ENCODE data around the gene RRAGD.

DNA sequence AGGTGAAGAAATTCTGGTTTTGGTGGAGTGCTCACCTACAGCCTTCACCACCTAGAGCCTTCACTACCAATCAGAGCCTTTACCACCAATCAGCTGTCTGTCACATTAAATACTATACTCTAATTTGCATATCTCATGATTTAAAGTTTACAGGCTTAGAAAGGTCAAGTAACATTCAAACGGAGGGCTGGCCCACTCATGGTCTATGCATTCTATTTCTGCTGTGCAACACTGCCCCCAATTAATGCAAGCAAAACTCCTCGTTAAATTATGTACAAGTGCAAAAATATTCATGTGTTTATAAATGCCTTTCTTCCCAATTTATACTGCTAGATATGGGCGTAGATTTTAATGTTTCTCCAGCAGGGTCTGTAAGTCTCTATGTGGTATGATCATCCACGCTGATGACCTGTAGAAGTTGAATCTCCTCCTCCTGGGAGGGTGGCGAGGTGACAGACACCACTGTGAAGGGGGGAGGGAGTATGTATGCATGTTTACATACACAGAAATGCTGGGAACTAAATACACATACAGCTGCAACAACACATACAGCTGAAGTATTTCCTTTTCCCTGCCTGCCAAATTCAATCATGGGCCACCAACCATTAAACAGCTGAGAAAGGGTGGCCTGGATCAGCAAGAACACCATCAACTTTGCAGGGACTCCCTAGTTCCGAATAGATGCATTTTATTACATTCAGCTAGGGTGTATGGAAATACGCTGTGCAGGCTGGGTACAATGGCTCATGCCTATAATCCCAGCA is 13.1 kb downstream of the RRAGD start:
- TF ChIP-seq, protein P1, sequence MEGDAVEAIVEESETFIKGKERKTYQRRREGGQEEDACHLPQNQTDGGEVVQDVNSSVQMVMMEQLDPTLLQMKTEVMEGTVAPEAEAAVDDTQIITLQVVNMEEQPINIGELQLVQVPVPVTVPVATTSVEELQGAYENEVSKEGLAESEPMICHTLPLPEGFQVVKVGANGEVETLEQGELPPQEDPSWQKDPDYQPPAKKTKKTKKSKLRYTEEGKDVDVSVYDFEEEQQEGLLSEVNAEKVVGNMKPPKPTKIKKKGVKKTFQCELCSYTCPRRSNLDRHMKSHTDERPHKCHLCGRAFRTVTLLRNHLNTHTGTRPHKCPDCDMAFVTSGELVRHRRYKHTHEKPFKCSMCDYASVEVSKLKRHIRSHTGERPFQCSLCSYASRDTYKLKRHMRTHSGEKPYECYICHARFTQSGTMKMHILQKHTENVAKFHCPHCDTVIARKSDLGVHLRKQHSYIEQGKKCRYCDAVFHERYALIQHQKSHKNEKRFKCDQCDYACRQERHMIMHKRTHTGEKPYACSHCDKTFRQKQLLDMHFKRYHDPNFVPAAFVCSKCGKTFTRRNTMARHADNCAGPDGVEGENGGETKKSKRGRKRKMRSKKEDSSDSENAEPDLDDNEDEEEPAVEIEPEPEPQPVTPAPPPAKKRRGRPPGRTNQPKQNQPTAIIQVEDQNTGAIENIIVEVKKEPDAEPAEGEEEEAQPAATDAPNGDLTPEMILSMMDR (IDR thresholded peaks at IDR 0.05) = no peak
- TF ChIP-seq EP300 (IDR thresholded peaks at IDR 0.05) (no peak), POLR2AphosphoS5 (IDR thresholded peaks at IDR 0.05) (no peak)

All from sigmoid colon (tissue), 4 donors.